GM19238 (cell line): ENCODE measurements around the gene GNAZ.

Experiments
- DNase-seq: peaks from one replicate; pipeline ENCODE4 v3.0.0; 2011; ENCODE audit warnings: low spot score; ENCODE audit not compliant: insufficient read length

The GNAZ gene

GRCh38 chr22:23091760-23092159, 21.4 kb downstream of the GNAZ start:
- DNase-seq: no peak

- DNase-seq: no peak
These were observed 22.1 kb downstream of the GNAZ start for GRCh38 chr22:23092217-23092955.

GRCh38 chr22:23093051-23093788, 22.9 kb downstream of the GNAZ start:
- no peak for DNase-seq

GRCh38 chr22:23094260-23094659, 23.9 kb downstream of the GNAZ start:
- no peak for DNase-seq

- DNase-seq: no peak
These were observed 24.7 kb downstream of the GNAZ start for GRCh38 chr22:23094695-23095681.

- no peak for DNase-seq
These were observed 25.5 kb downstream of the GNAZ start for GRCh38 chr22:23095733-23096342.

GRCh38 chr22:23097412-23098229, 27.3 kb downstream of the GNAZ start:
- DNase-seq: no peak

GRCh38 chr22:23098230-23098705, 27.9 kb downstream of the GNAZ start:
- no peak for DNase-seq

- DNase-seq: no peak
These were observed 28.6 kb downstream of the GNAZ start for GRCh38 chr22:23098718-23099530.

GRCh38 chr22:23099531-23099804, 29.1 kb downstream of the GNAZ start:
- DNase-seq: no peak

GRCh38 chr22:23100124-23100801, 29.9 kb downstream of the GNAZ start:
- DNase-seq: no peak

- no peak for DNase-seq
These were observed 31.2 kb downstream of the GNAZ start for GRCh38 chr22:23101524-23101923.

GRCh38 chr22:23102002-23102655, 31.8 kb downstream of the GNAZ start:
- DNase-seq: no peak

- DNase-seq: no peak
These were observed 32.5 kb downstream of the GNAZ start for GRCh38 chr22:23102776-23103175.

- no peak for DNase-seq
These were observed 33.1 kb downstream of the GNAZ start for GRCh38 chr22:23103199-23103954.

- DNase-seq: no peak
These were observed 34.1 kb downstream of the GNAZ start for GRCh38 chr22:23104187-23104971.

GRCh38 chr22:23105304-23105703, 35.0 kb downstream of the GNAZ start:
- DNase-seq: no peak
